Measurements from ENCODE around the gene GCA.

GCA gene

GRCh38 chr2:162328424-162329157 is 15.3 kb upstream of the GCA start:
- DNase-seq, result no peak

- no peak for DNase-seq
Observed at GRCh38 chr2:162330881-162331280, 13.1 kb upstream of the GCA start.

- peak; percentile 53 for DNase-seq
Observed at GRCh38 chr2:162333968-162334367, 10.0 kb upstream of the GCA start.

- no peak for DNase-seq
Observed at GRCh38 chr2:162337868-162338267, 6.1 kb upstream of the GCA start.

- no peak for DNase-seq
Observed at GRCh38 chr2:162340822-162341221, 3.1 kb upstream of the GCA start.

- DNase-seq, result no peak
Observed at GRCh38 chr2:162342321-162342720, 1.6 kb upstream of the GCA start.

GRCh38 chr2:162342841-162343240 is 1.1 kb upstream of the GCA start:
- DNase-seq, result no peak

GRCh38 chr2:162343492-162343823 is 474 bp upstream of the GCA start:
- DNase-seq, result no peak

GRCh38 chr2:162344617-162344950 is 652 bp downstream of the GCA start:
- DNase-seq, result no peak

- no peak for DNase-seq
Observed at GRCh38 chr2:162365392-162365791, 21.5 kb downstream of the GCA start.

- no peak for DNase-seq
Observed at GRCh38 chr2:162368494-162368893, 24.6 kb downstream of the GCA start.

GRCh38 chr2:162369551-162369950 is 25.6 kb downstream of the GCA start:
- no peak for DNase-seq

- no peak for DNase-seq
Observed at GRCh38 chr2:162370931-162371330, 27.0 kb downstream of the GCA start.

GRCh38 chr2:162372818-162373217 is 28.9 kb downstream of the GCA start:
- DNase-seq, result no peak

GRCh38 chr2:162379719-162380580 is 36.0 kb downstream of the GCA start:
- no peak for DNase-seq

GRCh38 chr2:162381851-162382250 is 37.9 kb downstream of the GCA start:
- no peak for DNase-seq

GRCh38 chr2:162382278-162382677 is 38.3 kb downstream of the GCA start:
- DNase-seq, result no peak

- DNase-seq, result no peak
Observed at GRCh38 chr2:162385536-162385935, 41.6 kb downstream of the GCA start.

GRCh38 chr2:162390801-162391200 is 46.9 kb downstream of the GCA start:
- DNase-seq, result no peak

- DNase-seq, result no peak
Observed at GRCh38 chr2:162400336-162400735, 56.4 kb downstream of the GCA start.

- DNase-seq, result no peak
Observed at GRCh38 chr2:162401871-162402270, 57.9 kb downstream of the GCA start.

- no peak for DNase-seq
Observed at GRCh38 chr2:162403884-162404283, 60.0 kb downstream of the GCA start.

Measured in NCI-H2171 treated with DMSO at 0.1 percent for 48 hours (cell line).